ENCODE results near the gene ZBTB7C.

ZBTB7C gene

GRCh38 chr18:48036641-48037421, 372.4 kb downstream of the ZBTB7C start:
- no peak for DNase-seq (ENCODE audit: low read depth in 2 of 2)

GRCh38 chr18:48036226-48036625, 373.0 kb downstream of the ZBTB7C start:
- no peak for DNase-seq (ENCODE audit: low read depth in 2 of 2)

GRCh38 chr18:48035556-48035860, 373.7 kb downstream of the ZBTB7C start:
- DNase-seq (ENCODE audit: low read depth in 2 of 2) = no peak

GRCh38 chr18:48034651-48035555, 374.3 kb downstream of the ZBTB7C start:
- DNase-seq (ENCODE audit: low read depth in 2 of 2) = no peak

- no peak for DNase-seq (ENCODE audit: low read depth in 2 of 2)
Observed at GRCh38 chr18:48033790-48034650, 375.2 kb downstream of the ZBTB7C start.

- no peak for DNase-seq (ENCODE audit: low read depth in 2 of 2)
Observed at GRCh38 chr18:48032876-48033789, 376.1 kb downstream of the ZBTB7C start.

- DNase-seq (ENCODE audit: low read depth in 2 of 2) = no peak
Observed at GRCh38 chr18:48031641-48032040, 377.5 kb downstream of the ZBTB7C start.

GRCh38 chr18:48030616-48031480, 378.3 kb downstream of the ZBTB7C start:
- DNase-seq (ENCODE audit: low read depth in 2 of 2) = no peak

GRCh38 chr18:48029296-48029986, 379.7 kb downstream of the ZBTB7C start:
- DNase-seq (ENCODE audit: low read depth in 2 of 2) = no peak

GRCh38 chr18:48028696-48029095, 380.5 kb downstream of the ZBTB7C start:
- no peak for DNase-seq (ENCODE audit: low read depth in 2 of 2)

GRCh38 chr18:48028081-48028480, 381.1 kb downstream of the ZBTB7C start:
- DNase-seq (ENCODE audit: low read depth in 2 of 2) = no peak

GRCh38 chr18:48027401-48027963, 381.7 kb downstream of the ZBTB7C start:
- no peak for DNase-seq (ENCODE audit: low read depth in 2 of 2)

- DNase-seq (ENCODE audit: low read depth in 2 of 2) = no peak
Observed at GRCh38 chr18:48026216-48026615, 383.0 kb downstream of the ZBTB7C start.

GRCh38 chr18:48024881-48025660, 384.1 kb downstream of the ZBTB7C start:
- DNase-seq (ENCODE audit: low read depth in 2 of 2) = no peak

- DNase-seq (ENCODE audit: low read depth in 2 of 2) = no peak
Observed at GRCh38 chr18:48024009-48024512, 385.1 kb downstream of the ZBTB7C start.

GRCh38 chr18:48023334-48024008, 385.7 kb downstream of the ZBTB7C start:
- no peak for DNase-seq (ENCODE audit: low read depth in 2 of 2)

- DNase-seq (ENCODE audit: low read depth in 2 of 2) = no peak
Observed at GRCh38 chr18:48022531-48023329, 386.5 kb downstream of the ZBTB7C start.
